IgD-negative memory B cell (primary cell): ENCODE results near the gene KLHL24. TPM values are rescaled to one million over a fixed set of nuclear protein-coding genes. Genes with fewer than 3 reads are reported as not detected.
"Not testable (repeated sequence)": the region's sequence is repeated elsewhere in the genome, so short reads cannot be mapped to it uniquely, and the experiment has no call there.

Experiments used
- H3K27ac Mint-ChIP-seq, 3 donors: one replicate each; pipeline ENCODE4 v1.8.0; 2020 to 2022; ENCODE audit warnings: mild to moderate bottlenecking in 3 of 3, mixed read lengths in 3 of 3, moderate library complexity in 1 of 3
- H3K27me3 Mint-ChIP-seq: one replicate; pipeline ENCODE4 v1.8.0; 2021; ENCODE audit warnings: mixed read lengths
- H3K36me3 Mint-ChIP-seq: one replicate; pipeline ENCODE4 v1.8.0; 2020; ENCODE audit warnings: mild to moderate bottlenecking, mixed read lengths
- H3K4me1 Mint-ChIP-seq, 3 donors: one replicate each; pipeline ENCODE4 v1.8.0; 2020 to 2022; ENCODE audit warnings: mixed read lengths in 3 of 3, mild to moderate bottlenecking in 1 of 3
- H3K4me3 Mint-ChIP-seq, 4 donors: one replicate each; pipeline ENCODE4 v1.8.0; 2020 to 2022; ENCODE audit warnings: mild to moderate bottlenecking in 4 of 4, mixed read lengths in 4 of 4, moderate library complexity in 3 of 4
- H3K9me3 Mint-ChIP-seq, 3 donors: one replicate each; pipeline ENCODE4 v1.8.0; 2020 to 2021; ENCODE audit warnings: mixed read lengths in 3 of 3, mild to moderate bottlenecking in 1 of 3
- polyA plus RNA-seq: library from polyadenylated mRNA; unstranded; fragments of 300-500 nt; fragmentation: Illumina TruSeq; gene quantifications from one replicate; pipeline ENCODE4 v1.2.3, GENCODE V29; 2021

Gene KLHL24
- polyA plus RNA-seq, 1 donor from 2014 or later = 41.3 TPM

- Mint-ChIP-seq H3K27ac (peak within 1 kb of the TSS; percentile 4 to 94 (median 90)), H3K9me3 (no peaks in the 10 kb centered on the region), H3K4me1 (peaks cover 24 to 26% (median 25%) of the 10 kb centered on the region in 3 donors), H3K27me3 (no peaks in the 10 kb centered on the region), H3K36me3 (no peaks in the 10 kb centered on the region), H3K4me3 (peak within 1 kb of the TSS; percentile 87 to 97 (median 96))
Measured at GRCh38 chr3:183697610-183698317, 62.3 kb downstream of the KLHL24 start, which contains the start of gene YEATS2. YEATS2 (plus strand) TSS chr3:183697797; CDS start chr3:183715163, 17,366 bp downstream.

GRCh38 chr3:183698318-183698751 lies 62.9 kb downstream of the KLHL24 start:
- H3K36me3 Mint-ChIP-seq = no peaks in the 10 kb centered on the region
- H3K4me3 Mint-ChIP-seq = peak overlapping the region; percentile 87 to 97 (median 96)
- no peaks in the 10 kb centered on the region for H3K9me3 Mint-ChIP-seq
- H3K27me3 Mint-ChIP-seq = no peaks in the 10 kb centered on the region
- peak overlapping the region; percentile 4 to 94 (median 90) for H3K27ac Mint-ChIP-seq
- peaks cover 25 to 32% (median 28%) of the 10 kb centered on the region in 3 donors for H3K4me1 Mint-ChIP-seq

- H3K4me3 Mint-ChIP-seq = peak overlapping the region; percentile 87 to 97 (median 96)
- H3K27ac Mint-ChIP-seq = peak overlapping the region; percentile 4 to 94 (median 90)
- H3K4me1 Mint-ChIP-seq = peaks cover 27 to 35% (median 31%) of the 10 kb centered on the region in 3 donors
- no peaks in the 10 kb centered on the region for H3K9me3 Mint-ChIP-seq
- no peaks in the 10 kb centered on the region for H3K27me3 Mint-ChIP-seq
- H3K36me3 Mint-ChIP-seq = no peaks in the 10 kb centered on the region
Measured at GRCh38 chr3:183698756-183699155, 63.3 kb downstream of the KLHL24 start.

- Mint-ChIP-seq H3K27me3 (no peaks in the 10 kb centered on the region), H3K27ac (peak overlapping the region; percentile 4 to 94 (median 90)), H3K4me3 (peak overlapping the region; percentile 87 to 97 (median 96)), H3K36me3 (no peaks in the 10 kb centered on the region), H3K4me1 (peaks cover 30 to 40% (median 35%) of the 10 kb centered on the region in 3 donors), H3K9me3 (no peaks in the 10 kb centered on the region)
Measured at GRCh38 chr3:183699238-183699947, 64.0 kb downstream of the KLHL24 start.

GRCh38 chr3:183701744-183702143 lies 66.3 kb downstream of the KLHL24 start:
- Mint-ChIP-seq H3K36me3 (no peaks in the 10 kb centered on the region), H3K4me3 (peak overlapping the region in 1 of 4 donors; percentile 22), H3K27me3 (no peaks in the 10 kb centered on the region), H3K9me3 (no peaks in the 10 kb centered on the region), H3K4me1 (peaks cover 29 to 49% (median 39%) of the 10 kb centered on the region in 3 donors), H3K27ac (no peak overlapping the region)

GRCh38 chr3:183703892-183704291 lies 68.5 kb downstream of the KLHL24 start:
- H3K9me3 Mint-ChIP-seq, H3K27ac Mint-ChIP-seq, H3K36me3 Mint-ChIP-seq, H3K27me3 Mint-ChIP-seq: not testable (repeated sequence)
- H3K4me1 Mint-ChIP-seq = peaks cover 20 to 38% (median 33%) of the 10 kb centered on the region in 3 donors
- peak overlapping the region in 1 of 4 donors; percentile 6 for H3K4me3 Mint-ChIP-seq

GRCh38 chr3:183710231-183710630 lies 74.8 kb downstream of the KLHL24 start:
- H3K4me3 Mint-ChIP-seq = no peak overlapping the region
- no peak overlapping the region for H3K27ac Mint-ChIP-seq
- H3K4me1 Mint-ChIP-seq = peaks cover 2 to 19% (median 12%) of the 10 kb centered on the region in 3 donors

GRCh38 chr3:183711516-183711915 lies 76.1 kb downstream of the KLHL24 start:
- Mint-ChIP-seq H3K4me3 (no peak overlapping the region), H3K9me3 (no peaks in the 10 kb centered on the region), H3K36me3 (peaks cover 4% of the 10 kb centered on the region)

More at GRCh38 chr3:183710231-183710630, 74.8 kb downstream of the KLHL24 start:
- no peaks in the 10 kb centered on the region for H3K27me3 Mint-ChIP-seq
- peaks cover 3% of the 10 kb centered on the region for H3K36me3 Mint-ChIP-seq
- no peaks in the 10 kb centered on the region for H3K9me3 Mint-ChIP-seq

GRCh38 chr3:183714622-183715021 lies 79.2 kb downstream of the KLHL24 start:
- Mint-ChIP-seq H3K27me3 (no peaks in the 10 kb centered on the region), H3K36me3 (peaks cover 4% of the 10 kb centered on the region)

More at GRCh38 chr3:183711516-183711915, 76.1 kb downstream of the KLHL24 start:
- peaks cover 2 to 10% (median 9%) of the 10 kb centered on the region in 3 donors for H3K4me1 Mint-ChIP-seq
- peak overlapping the region in 1 of 3 donors; percentile 16 for H3K27ac Mint-ChIP-seq
- H3K27me3 Mint-ChIP-seq = no peaks in the 10 kb centered on the region

GRCh38 chr3:183718012-183718411 lies 82.6 kb downstream of the KLHL24 start:
- H3K27ac Mint-ChIP-seq = no peak overlapping the region
- H3K4me1 Mint-ChIP-seq = peaks cover 0 to 2% (median 0%) of the 10 kb centered on the region in 3 donors
- H3K9me3 Mint-ChIP-seq = no peaks in the 10 kb centered on the region

More at GRCh38 chr3:183714622-183715021, 79.2 kb downstream of the KLHL24 start:
- Mint-ChIP-seq H3K4me3 (no peak overlapping the region), H3K9me3 (no peaks in the 10 kb centered on the region), H3K27ac (no peak overlapping the region), H3K4me1 (peaks cover 2 to 10% (median 7%) of the 10 kb centered on the region in 3 donors)

GRCh38 chr3:183725387-183725786 lies 90.0 kb downstream of the KLHL24 start:
- Mint-ChIP-seq H3K9me3 (no peaks in the 10 kb centered on the region), H3K27me3 (no peaks in the 10 kb centered on the region), H3K4me3 (no peak overlapping the region), H3K4me1 (no peaks in the 10 kb centered on the region), H3K27ac (no peak overlapping the region), H3K36me3 (peaks cover 22% of the 10 kb centered on the region)

More at GRCh38 chr3:183718012-183718411, 82.6 kb downstream of the KLHL24 start:
- Mint-ChIP-seq H3K27me3 (no peaks in the 10 kb centered on the region), H3K4me3 (no peak overlapping the region), H3K36me3 (peaks cover 11% of the 10 kb centered on the region)

GRCh38 chr3:183728204-183728603 lies 92.8 kb downstream of the KLHL24 start:
- H3K9me3 Mint-ChIP-seq = no peaks in the 10 kb centered on the region
- no peak overlapping the region for H3K4me3 Mint-ChIP-seq
- no peak overlapping the region for H3K27ac Mint-ChIP-seq
- peaks cover 25% of the 10 kb centered on the region for H3K36me3 Mint-ChIP-seq
- H3K27me3 Mint-ChIP-seq = no peaks in the 10 kb centered on the region
- no peaks in the 10 kb centered on the region for H3K4me1 Mint-ChIP-seq

GRCh38 chr3:183730361-183730760 lies 94.9 kb downstream of the KLHL24 start:
- peaks cover 26% of the 10 kb centered on the region for H3K36me3 Mint-ChIP-seq
- H3K4me3 Mint-ChIP-seq = no peak overlapping the region
- H3K27me3 Mint-ChIP-seq = no peaks in the 10 kb centered on the region
- no peaks in the 10 kb centered on the region for H3K4me1 Mint-ChIP-seq
- H3K27ac Mint-ChIP-seq = no peak overlapping the region
- H3K9me3 Mint-ChIP-seq = no peaks in the 10 kb centered on the region

- Mint-ChIP-seq H3K27me3 (no peaks in the 10 kb centered on the region), H3K9me3 (no peaks in the 10 kb centered on the region), H3K4me3 (no peak overlapping the region), H3K4me1 (peaks cover 0 to 1% (median 0%) of the 10 kb centered on the region in 3 donors), H3K27ac (no peak overlapping the region), H3K36me3 (peaks cover 22% of the 10 kb centered on the region)
Measured at GRCh38 chr3:183731611-183732010, 96.2 kb downstream of the KLHL24 start.

GRCh38 chr3:183733553-183733952 lies 98.1 kb downstream of the KLHL24 start:
- H3K4me3 Mint-ChIP-seq = no peak overlapping the region
- H3K36me3 Mint-ChIP-seq = peaks cover 21% of the 10 kb centered on the region
- peaks cover 0 to 1% (median 0%) of the 10 kb centered on the region in 3 donors for H3K4me1 Mint-ChIP-seq
- no peaks in the 10 kb centered on the region for H3K9me3 Mint-ChIP-seq
- no peaks in the 10 kb centered on the region for H3K27me3 Mint-ChIP-seq
- no peak overlapping the region for H3K27ac Mint-ChIP-seq
